ENCODE results near the gene SLU7. TPM values are rescaled to one million over a fixed set of nuclear protein-coding genes. Genes with fewer than 3 reads are reported as not detected.

SLU7 gene
- polyA plus RNA-seq, 1 of the 3 experiments (the other 2 are of a cell fraction), result 22.3 TPM

DNA sequence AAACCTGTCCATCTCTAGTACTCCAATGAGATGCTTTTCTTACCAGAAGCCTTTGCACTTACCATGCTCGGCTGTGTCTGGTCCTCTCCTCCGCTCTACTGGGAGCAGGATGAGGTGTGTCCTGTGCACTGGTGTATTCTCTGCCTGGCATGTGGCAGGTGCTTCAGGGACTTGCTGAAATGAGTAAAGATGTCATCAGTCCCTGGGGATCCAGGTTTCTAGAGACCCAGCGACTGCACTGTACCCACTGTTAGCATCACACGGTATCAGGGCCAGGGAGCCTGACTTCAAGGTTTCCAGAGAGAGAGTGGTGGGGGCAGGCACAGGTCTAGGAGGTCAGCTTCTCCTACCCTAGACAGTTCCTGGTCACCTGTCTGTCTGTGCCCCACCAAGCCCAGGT lies 13.3 kb upstream of the SLU7 start:
- POLR2A ChIA-PET, result no interaction called here
- peaks cover 12 to 19% of the 10 kb centered on the region in 2 experiments for H3K36me3 ChIP-seq (replicated peaks in 1 of 2; ENCODE audit: control insufficient read depth in 1 of 2, insufficient read depth in 2 of 2, low read length in 1 of 2)
- H3K27me3 ChIP-seq (ENCODE audit: insufficient read depth), result no peaks in the 10 kb centered on the region
- H3K4me2 ChIP-seq, result no peak overlapping the region
- DNase-seq, result no peak
- H3K9me2 ChIP-seq, result no peaks in the 10 kb centered on the region
- H3K27ac ChIP-seq (ENCODE audit: low read depth in 2 of 2, low read length in 1 of 2), result no peak overlapping the region
- no peaks in the 10 kb centered on the region for H3K9me3 ChIP-seq
- CTCF ChIA-PET, result no interaction called here
- no peak overlapping the region for H2AFZ ChIP-seq (ENCODE audit: low read depth)
- WGBS (ENCODE audit: low lambda C conversion rate), result 86% methylated on average over 4 of the region's 4 CpGs
- H3K4me3 ChIP-seq (ENCODE audit: low read depth in 2 of 2, low read length in 1 of 2), result no peak overlapping the region
- H3K4me1 ChIP-seq (ENCODE audit: control insufficient read depth in 1 of 2, insufficient read depth in 2 of 2, low read depth in 1 of 2, low read length in 1 of 2), result no peaks in the 10 kb centered on the region
- no peaks in the 10 kb centered on the region for H4K20me1 ChIP-seq (ENCODE audit: insufficient read depth)
- TF ChIP-seq RXRA (IDR thresholded peaks at IDR 0.05; ENCODE audit: borderline replicate concordance, low read depth), result no peak
- TF ChIP-seq EZH2phosphoT487 (IDR thresholded peaks at IDR 0.05; ENCODE audit: borderline replicate concordance, low read depth), result no peak
- TF ChIP-seq EP300 (IDR thresholded peaks at IDR 0.05; ENCODE audit: borderline replicate concordance in 1 of 2, low read depth in 1 of 2, low read length in 1 of 2), result no peak
- no peak for TF ChIP-seq RAD21 (IDR thresholded peaks at IDR 0.05; ENCODE audit: low read length)
- TF ChIP-seq YY1 (IDR thresholded peaks at IDR 0.05; ENCODE audit: low read depth), result no peak
- TF ChIP-seq NRF1 (IDR thresholded peaks at IDR 0.05; ENCODE audit: low read depth, low read length), result no peak
- TF ChIP-seq MEF2A (IDR thresholded peaks at IDR 0.05; ENCODE audit: borderline replicate concordance, low read depth), result no peak
- TF ChIP-seq, protein P1, sequence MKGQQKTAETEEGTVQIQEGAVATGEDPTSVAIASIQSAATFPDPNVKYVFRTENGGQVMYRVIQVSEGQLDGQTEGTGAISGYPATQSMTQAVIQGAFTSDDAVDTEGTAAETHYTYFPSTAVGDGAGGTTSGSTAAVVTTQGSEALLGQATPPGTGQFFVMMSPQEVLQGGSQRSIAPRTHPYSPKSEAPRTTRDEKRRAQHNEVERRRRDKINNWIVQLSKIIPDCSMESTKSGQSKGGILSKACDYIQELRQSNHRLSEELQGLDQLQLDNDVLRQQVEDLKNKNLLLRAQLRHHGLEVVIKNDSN (IDR thresholded peaks at IDR 0.05; ENCODE audit: borderline replicate concordance, low read depth), result no peak
- no peak for TF ChIP-seq FOXJ3 (CRISPR knock-in tag; IDR thresholded peaks at IDR 0.05)
- TF ChIP-seq, protein P2, sequence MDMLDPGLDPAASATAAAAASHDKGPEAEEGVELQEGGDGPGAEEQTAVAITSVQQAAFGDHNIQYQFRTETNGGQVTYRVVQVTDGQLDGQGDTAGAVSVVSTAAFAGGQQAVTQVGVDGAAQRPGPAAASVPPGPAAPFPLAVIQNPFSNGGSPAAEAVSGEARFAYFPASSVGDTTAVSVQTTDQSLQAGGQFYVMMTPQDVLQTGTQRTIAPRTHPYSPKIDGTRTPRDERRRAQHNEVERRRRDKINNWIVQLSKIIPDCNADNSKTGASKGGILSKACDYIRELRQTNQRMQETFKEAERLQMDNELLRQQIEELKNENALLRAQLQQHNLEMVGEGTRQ (IDR thresholded peaks at IDR 0.05; ENCODE audit: borderline replicate concordance, low read depth, low read length), result no peak
- no peak for TF ChIP-seq JUND (IDR thresholded peaks at IDR 0.05)
- TF ChIP-seq TEAD4 (IDR thresholded peaks at IDR 0.05; ENCODE audit: borderline replicate concordance, insufficient read depth), result no peak
- no peak for TF ChIP-seq FOSL2 (IDR thresholded peaks at IDR 0.05; ENCODE audit: borderline replicate concordance, low read depth)
- TF ChIP-seq, protein P3, sequence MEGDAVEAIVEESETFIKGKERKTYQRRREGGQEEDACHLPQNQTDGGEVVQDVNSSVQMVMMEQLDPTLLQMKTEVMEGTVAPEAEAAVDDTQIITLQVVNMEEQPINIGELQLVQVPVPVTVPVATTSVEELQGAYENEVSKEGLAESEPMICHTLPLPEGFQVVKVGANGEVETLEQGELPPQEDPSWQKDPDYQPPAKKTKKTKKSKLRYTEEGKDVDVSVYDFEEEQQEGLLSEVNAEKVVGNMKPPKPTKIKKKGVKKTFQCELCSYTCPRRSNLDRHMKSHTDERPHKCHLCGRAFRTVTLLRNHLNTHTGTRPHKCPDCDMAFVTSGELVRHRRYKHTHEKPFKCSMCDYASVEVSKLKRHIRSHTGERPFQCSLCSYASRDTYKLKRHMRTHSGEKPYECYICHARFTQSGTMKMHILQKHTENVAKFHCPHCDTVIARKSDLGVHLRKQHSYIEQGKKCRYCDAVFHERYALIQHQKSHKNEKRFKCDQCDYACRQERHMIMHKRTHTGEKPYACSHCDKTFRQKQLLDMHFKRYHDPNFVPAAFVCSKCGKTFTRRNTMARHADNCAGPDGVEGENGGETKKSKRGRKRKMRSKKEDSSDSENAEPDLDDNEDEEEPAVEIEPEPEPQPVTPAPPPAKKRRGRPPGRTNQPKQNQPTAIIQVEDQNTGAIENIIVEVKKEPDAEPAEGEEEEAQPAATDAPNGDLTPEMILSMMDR (IDR thresholded peaks at IDR 0.05), result no peak
- TF ChIP-seq, protein P4, sequence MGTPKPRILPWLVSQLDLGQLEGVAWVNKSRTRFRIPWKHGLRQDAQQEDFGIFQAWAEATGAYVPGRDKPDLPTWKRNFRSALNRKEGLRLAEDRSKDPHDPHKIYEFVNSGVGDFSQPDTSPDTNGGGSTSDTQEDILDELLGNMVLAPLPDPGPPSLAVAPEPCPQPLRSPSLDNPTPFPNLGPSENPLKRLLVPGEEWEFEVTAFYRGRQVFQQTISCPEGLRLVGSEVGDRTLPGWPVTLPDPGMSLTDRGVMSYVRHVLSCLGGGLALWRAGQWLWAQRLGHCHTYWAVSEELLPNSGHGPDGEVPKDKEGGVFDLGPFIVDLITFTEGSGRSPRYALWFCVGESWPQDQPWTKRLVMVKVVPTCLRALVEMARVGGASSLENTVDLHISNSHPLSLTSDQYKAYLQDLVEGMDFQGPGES (IDR thresholded peaks at IDR 0.05; ENCODE audit: low read depth, low read length), result no peak
- no peak for TF ChIP-seq TCF12 (IDR thresholded peaks at IDR 0.05)
- no peak for TF ChIP-seq TAF1 (IDR thresholded peaks at IDR 0.05; ENCODE audit: borderline replicate concordance, low read depth, low read length)
- peaks cover 3% of the 10 kb centered on the region for H3F3A ChIP-seq (replicated peaks; ENCODE audit: insufficient read depth)
- no peaks in the 10 kb centered on the region for H3K79me2 ChIP-seq (ENCODE audit: insufficient read depth)
- no peak overlapping the region for H3K9ac ChIP-seq
